SK-N-SH treated with all-trans-retinoic acid at 6 μM for 48 hours (cell line): ENCODE measurements around the gene GLI2.

Experiments
- BACH2 ChIP-seq: fragments of 250-450 bp; sonication (Bioruptor Pico); IDR thresholded peaks from 2 replicates; pipeline ENCODE4 v1.9.0; 2021; ENCODE audit warnings: mild to moderate bottlenecking, borderline replicate concordance
- PPARA ChIP-seq: fragments of 250-450 bp; sonication (Bioruptor Pico); IDR thresholded peaks from 2 replicates; pipeline ENCODE4 v1.5.0; 2020; ENCODE audit warnings: mild to moderate bottlenecking, borderline replicate concordance
- ZNF565 ChIP-seq: fragments of 450-650 bp; formaldehyde crosslinking; conservative IDR thresholded peaks from 2 replicates; pipeline ENCODE4 v1.5.0; 2020; ENCODE audit warnings: low read depth, mild to moderate bottlenecking, moderate library complexity

GRCh38 chr2:120740765-120741524 lies 5.3 kb downstream of the GLI2 start:
- TF ChIP-seq PPARA (CRISPR knock-in tag) (no peak), BACH2 (CRISPR knock-in tag) (no peak), ZNF565 (CRISPR knock-in tag) (no peak)
